ENCODE results near the gene EEF2. TPM values are rescaled to one million over a fixed set of nuclear protein-coding genes. Genes with fewer than 3 reads are reported as not detected.
A peak's percentile ranks its signal among the peaks of the same experiment; 100 is the strongest.
"Not testable (repeated sequence)": the region's sequence is repeated elsewhere in the genome, so short reads cannot be mapped to it uniquely, and the experiment has no call there.

EEF2 gene
- total RNA-seq, 1 donor from 2014 or later: 4,276 TPM

- peaks cover 0 to 45% (median 22%) of the 10 kb centered on the region in 3 donors for H3K4me1 ChIP-seq (ENCODE audit: control insufficient read depth in 3 of 3, insufficient read depth in 3 of 3, low read length in 3 of 3)
- H3K4me3 ChIP-seq (ENCODE audit: low read length in 3 of 3): no peak overlapping the region
- H3K9me3 ChIP-seq (ENCODE audit: control insufficient read depth in 3 of 3, low read length in 3 of 3): no peaks in the 10 kb centered on the region
- H3K27ac ChIP-seq (ENCODE audit: low read depth, low read length): peak overlapping the region; percentile 19
- H3K36me3 ChIP-seq (ENCODE audit: control insufficient read depth in 3 of 3, insufficient read depth in 3 of 3, low read length in 3 of 3): peaks cover 36 to 50% (median 40%) of the 10 kb centered on the region in 3 donors
- no peak overlapping the region for H3K9ac ChIP-seq (ENCODE audit: low read depth in 1 of 3, low read length in 3 of 3)
- no peaks in the 10 kb centered on the region for H3K27me3 ChIP-seq (ENCODE audit: control insufficient read depth in 3 of 3, insufficient read depth in 3 of 3, low read length in 3 of 3)
Measured at GRCh38 chr19:3959766-3960131, 25.5 kb downstream of the EEF2 start.

GRCh38 chr19:3958836-3959765 is 26.2 kb downstream of the EEF2 start:
- no peaks in the 10 kb centered on the region for H3K27me3 ChIP-seq (ENCODE audit: control insufficient read depth in 3 of 3, insufficient read depth in 3 of 3, low read length in 3 of 3)
- H3K27ac ChIP-seq (ENCODE audit: low read depth, low read length): peak overlapping the region; percentile 77
- peaks cover 33 to 47% (median 39%) of the 10 kb centered on the region in 3 donors for H3K36me3 ChIP-seq (ENCODE audit: control insufficient read depth in 3 of 3, insufficient read depth in 3 of 3, low read length in 3 of 3)
- H3K4me3 ChIP-seq (ENCODE audit: low read length in 3 of 3): peak overlapping the region in 1 of 3 donors; percentile 9
- H3K9ac ChIP-seq (ENCODE audit: low read depth in 1 of 3, low read length in 3 of 3): peak overlapping the region in 1 of 3 donors; percentile 72
- peaks cover 3 to 50% (median 29%) of the 10 kb centered on the region in 3 donors for H3K4me1 ChIP-seq (ENCODE audit: control insufficient read depth in 3 of 3, insufficient read depth in 3 of 3, low read length in 3 of 3)
- H3K9me3 ChIP-seq (ENCODE audit: control insufficient read depth in 3 of 3, low read length in 3 of 3): no peaks in the 10 kb centered on the region

GRCh38 chr19:3955688-3956087 is 29.6 kb downstream of the EEF2 start:
- H3K27ac ChIP-seq (ENCODE audit: low read depth, low read length): peak overlapping the region; percentile 86

GRCh38 chr19:3955276-3955675 is 30.0 kb downstream of the EEF2 start:
- Histone ChIP-seq H3K36me3 (ENCODE audit: control insufficient read depth in 3 of 3, insufficient read depth in 3 of 3, low read length in 3 of 3) (peaks cover 11 to 24% (median 18%) of the 10 kb centered on the region in 3 donors), H3K9ac (ENCODE audit: low read depth in 1 of 3, low read length in 3 of 3) (peak overlapping the region in 1 of 3 donors; percentile 40), H3K27ac (ENCODE audit: low read depth, low read length) (peak overlapping the region; percentile 86), H3K4me1 (ENCODE audit: control insufficient read depth in 3 of 3, insufficient read depth in 3 of 3, low read length in 3 of 3) (peaks cover 16 to 63% (median 46%) of the 10 kb centered on the region in 3 donors)
- H3K4me3 ChIP-seq (ENCODE audit: low read length in 3 of 3); H3K9me3 ChIP-seq (ENCODE audit: control insufficient read depth in 3 of 3, low read length in 3 of 3); H3K27me3 ChIP-seq (ENCODE audit: control insufficient read depth in 3 of 3, insufficient read depth in 3 of 3, low read length in 3 of 3): not testable (repeated sequence)

More at GRCh38 chr19:3955688-3956087, 29.6 kb downstream of the EEF2 start:
- Histone ChIP-seq H3K4me1 (ENCODE audit: control insufficient read depth in 3 of 3, insufficient read depth in 3 of 3, low read length in 3 of 3) (peaks cover 16 to 60% (median 43%) of the 10 kb centered on the region in 3 donors), H3K36me3 (ENCODE audit: control insufficient read depth in 3 of 3, insufficient read depth in 3 of 3, low read length in 3 of 3) (peaks cover 13 to 26% (median 20%) of the 10 kb centered on the region in 3 donors), H3K27me3 (ENCODE audit: control insufficient read depth in 3 of 3, insufficient read depth in 3 of 3, low read length in 3 of 3) (no peaks in the 10 kb centered on the region), H3K9me3 (ENCODE audit: control insufficient read depth in 3 of 3, low read length in 3 of 3) (no peaks in the 10 kb centered on the region), H3K4me3 (ENCODE audit: low read length in 3 of 3) (no peak overlapping the region), H3K9ac (ENCODE audit: low read depth in 1 of 3, low read length in 3 of 3) (peak overlapping the region in 1 of 3 donors; percentile 40)

- H3K36me3 ChIP-seq (ENCODE audit: control insufficient read depth in 3 of 3, insufficient read depth in 3 of 3, low read length in 3 of 3): peaks cover 5 to 13% (median 6%) of the 10 kb centered on the region in 3 donors
- H3K9me3 ChIP-seq (ENCODE audit: control insufficient read depth in 3 of 3, low read length in 3 of 3): no peaks in the 10 kb centered on the region
- H3K9ac ChIP-seq (ENCODE audit: low read depth in 1 of 3, low read length in 3 of 3): peak overlapping the region; percentile 8 to 99 (median 30)
- peaks cover 16 to 70% (median 52%) of the 10 kb centered on the region in 3 donors for H3K4me1 ChIP-seq (ENCODE audit: control insufficient read depth in 3 of 3, insufficient read depth in 3 of 3, low read length in 3 of 3)
- H3K4me3 ChIP-seq (ENCODE audit: low read length in 3 of 3): no peak overlapping the region
- H3K27me3 ChIP-seq (ENCODE audit: control insufficient read depth in 3 of 3, insufficient read depth in 3 of 3, low read length in 3 of 3): no peaks in the 10 kb centered on the region
- peak overlapping the region; percentile 86 for H3K27ac ChIP-seq (ENCODE audit: low read depth, low read length)
Measured at GRCh38 chr19:3954107-3954506, 31.2 kb downstream of the EEF2 start.

- H3K27ac ChIP-seq (ENCODE audit: low read depth, low read length): peak overlapping the region; percentile 100
- peaks cover 16 to 66% (median 48%) of the 10 kb centered on the region in 3 donors for H3K4me1 ChIP-seq (ENCODE audit: control insufficient read depth in 3 of 3, insufficient read depth in 3 of 3, low read length in 3 of 3)
Measured at GRCh38 chr19:3952755-3953276, 32.4 kb downstream of the EEF2 start.

GRCh38 chr19:3950871-3951861 is 34.1 kb downstream of the EEF2 start:
- Histone ChIP-seq H3K9ac (ENCODE audit: low read depth in 1 of 3, low read length in 3 of 3) (peak overlapping the region; percentile 94 to 99 (median 99)), H3K4me3 (ENCODE audit: low read length in 3 of 3) (peak overlapping the region; percentile 82 to 92 (median 89)), H3K27me3 (ENCODE audit: control insufficient read depth in 3 of 3, insufficient read depth in 3 of 3, low read length in 3 of 3) (no peaks in the 10 kb centered on the region), H3K27ac (ENCODE audit: low read depth, low read length) (peak overlapping the region; percentile 100), H3K4me1 (ENCODE audit: control insufficient read depth in 3 of 3, insufficient read depth in 3 of 3, low read length in 3 of 3) (peaks cover 21 to 69% (median 56%) of the 10 kb centered on the region in 3 donors), H3K36me3 (ENCODE audit: control insufficient read depth in 3 of 3, insufficient read depth in 3 of 3, low read length in 3 of 3) (peaks cover 0 to 11% (median 2%) of the 10 kb centered on the region in 3 donors), H3K9me3 (ENCODE audit: control insufficient read depth in 3 of 3, low read length in 3 of 3) (no peaks in the 10 kb centered on the region)

More at GRCh38 chr19:3952755-3953276, 32.4 kb downstream of the EEF2 start:
- not testable (repeated sequence) for H3K4me3 ChIP-seq (ENCODE audit: low read length in 3 of 3); H3K36me3 ChIP-seq (ENCODE audit: control insufficient read depth in 3 of 3, insufficient read depth in 3 of 3, low read length in 3 of 3); H3K27me3 ChIP-seq (ENCODE audit: control insufficient read depth in 3 of 3, insufficient read depth in 3 of 3, low read length in 3 of 3); H3K9me3 ChIP-seq (ENCODE audit: control insufficient read depth in 3 of 3, low read length in 3 of 3)
- peak overlapping the region; percentile 3 to 99 (median 33) for H3K9ac ChIP-seq (ENCODE audit: low read depth in 1 of 3, low read length in 3 of 3)

- H3K27ac ChIP-seq (ENCODE audit: low read depth, low read length): peak overlapping the region; percentile 100
- H3K27me3 ChIP-seq (ENCODE audit: control insufficient read depth in 3 of 3, insufficient read depth in 3 of 3, low read length in 3 of 3): no peaks in the 10 kb centered on the region
- no peaks in the 10 kb centered on the region for H3K9me3 ChIP-seq (ENCODE audit: control insufficient read depth in 3 of 3, low read length in 3 of 3)
- H3K4me1 ChIP-seq (ENCODE audit: control insufficient read depth in 3 of 3, insufficient read depth in 3 of 3, low read length in 3 of 3): peaks cover 26 to 70% (median 62%) of the 10 kb centered on the region in 3 donors
- peak overlapping the region; percentile 94 to 99 (median 99) for H3K9ac ChIP-seq (ENCODE audit: low read depth in 1 of 3, low read length in 3 of 3)
- peaks cover 0 to 12% (median 0%) of the 10 kb centered on the region in 3 donors for H3K36me3 ChIP-seq (ENCODE audit: control insufficient read depth in 3 of 3, insufficient read depth in 3 of 3, low read length in 3 of 3)
- H3K4me3 ChIP-seq (ENCODE audit: low read length in 3 of 3): peak overlapping the region; percentile 82 to 92 (median 89)
Measured at GRCh38 chr19:3949997-3950859, 35.0 kb downstream of the EEF2 start.
